Mammary microvascular endothelial cell (primary cell): ENCODE results near the gene GRHPR. TPM values are rescaled to one million over a fixed set of nuclear protein-coding genes. Genes with fewer than 3 reads are reported as not detected.

Source experiments
- total RNA-seq: library from RNA; depleted of rRNA; stranded (reverse); fragments of >200 nt; gene quantifications from 2 replicates; pipeline ENCODE4 v1.2.3, GENCODE V29; 2015

Gene GRHPR
- 154 and 160 TPM in 2 replicates for total RNA-seq

DNA sequence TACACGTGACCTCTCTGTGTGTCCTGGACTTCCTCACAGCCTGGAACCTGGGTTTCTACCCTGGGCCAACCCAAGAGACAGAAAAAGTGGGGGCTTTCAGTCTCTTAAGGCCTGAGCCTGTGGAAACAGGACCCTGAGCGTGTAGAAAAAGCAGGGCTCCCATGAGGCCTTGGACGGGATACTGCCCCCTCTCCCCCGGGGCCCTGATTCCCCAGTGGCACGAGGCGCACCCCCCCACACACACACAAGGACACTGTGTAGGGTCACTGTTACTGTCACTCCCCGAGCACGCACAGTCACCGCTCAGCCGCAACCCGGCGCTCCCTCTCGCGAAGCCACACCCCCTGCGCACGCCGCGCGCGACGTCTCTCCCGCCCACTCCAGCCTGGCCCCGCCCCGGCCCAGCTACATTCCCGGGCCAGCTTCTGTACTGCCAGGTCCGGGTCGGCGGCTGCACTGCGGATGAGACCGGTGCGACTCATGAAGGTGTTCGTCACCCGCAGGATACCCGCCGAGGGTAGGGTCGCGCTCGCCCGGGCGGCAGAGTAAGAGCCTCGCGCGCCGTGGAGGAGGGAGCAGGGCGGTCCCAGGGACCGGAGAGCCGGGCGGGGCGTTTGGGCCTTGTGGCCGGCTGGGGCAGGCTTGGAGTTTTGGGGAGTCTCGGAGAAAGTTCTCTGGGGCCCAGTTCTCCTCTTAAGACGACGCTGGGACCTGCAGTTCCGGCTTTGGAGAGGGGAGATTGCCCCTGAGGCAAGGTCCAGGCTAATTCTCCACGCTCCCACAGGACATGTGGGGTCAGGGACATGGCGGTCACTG lies at the start of gene GRHPR:
Gene GRHPR (plus strand): TSS at position 408 of the 816 bp plus-strand sequence. CDS start 55 bp downstream, at position 463.

GRCh38 chr9:37465249-37466036 lies 42.9 kb downstream of the GRHPR start, which contains the start of gene ZBTB5:
Gene ZBTB5 (minus strand): TSS chr9:37465450. CDS start chr9:37442551, 22,899 bp downstream.

GRCh38 chr9:37485389-37486255 lies 63.1 kb downstream of the GRHPR start, which contains the start of gene POLR1E:
Gene POLR1E (plus strand): TSS chr9:37485948. CDS start chr9:37486048, 100 bp downstream.

Other genes starting within 250 kb of the GRHPR start
- 7.0 and 7.3 TPM in 2 replicates for gene ZBTB5, start 42.8 kb downstream of the GRHPR start, total RNA-seq
- 15.7 and 18.9 TPM in 2 replicates for gene POLR1E, start 63.3 kb downstream of the GRHPR start, total RNA-seq
- gene FBXO10, start 153.7 kb downstream of the GRHPR start, total RNA-seq, result 5.1 and 8.7 TPM in 2 replicates
- gene TOMM5, start 169.9 kb downstream of the GRHPR start, total RNA-seq, result 173 and 214 TPM in 2 replicates
- gene FRMPD1, start 228.3 kb downstream of the GRHPR start, total RNA-seq, result not detected in 2 replicates